ENCODE results near the gene NOTCH4.

NOTCH4 gene

DNA sequence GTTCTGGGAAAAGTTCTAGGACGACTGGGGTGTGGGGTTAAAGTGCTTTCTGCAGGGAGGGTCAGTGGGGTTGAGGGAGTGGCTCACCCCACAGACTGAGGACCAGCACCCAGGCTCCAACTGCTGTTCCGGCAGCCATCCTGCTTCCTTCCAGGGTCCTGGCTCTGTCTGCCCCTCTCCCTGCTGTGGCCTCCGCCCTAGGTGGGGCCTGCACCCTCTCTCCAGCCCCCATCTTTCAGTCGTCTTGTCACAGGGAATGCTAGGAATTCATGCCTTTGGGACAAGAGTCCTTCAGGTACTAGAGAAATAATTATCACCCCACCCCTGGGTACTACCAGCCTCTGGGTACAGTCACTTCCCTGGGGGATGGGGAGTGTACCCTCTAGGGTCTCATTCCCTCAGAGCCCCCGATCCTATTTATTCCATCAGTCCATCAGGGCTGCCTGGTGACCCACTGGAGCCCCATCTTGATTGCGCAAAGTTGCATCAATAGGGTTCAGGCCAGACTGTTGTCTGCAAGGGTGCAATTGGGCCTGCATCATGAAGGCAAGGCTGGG, 39.7 kb downstream of the NOTCH4 start, which contains the start of gene AGER:
AGER (minus strand) TSS at position 170 of the 557 bp plus-strand sequence; CDS start at position 139, 31 bp downstream.
- TF ChIP-seq ISL1 (CRISPR knock-in tag; IDR thresholded peaks at IDR 0.05) = no peak
- no peak for TF ChIP-seq PPARA (CRISPR knock-in tag; IDR thresholded peaks at IDR 0.05; ENCODE audit: borderline replicate concordance)
- no peak for TF ChIP-seq OSR1 (CRISPR knock-in tag; IDR thresholded peaks at IDR 0.05)
- no peak for TF ChIP-seq TCF4 (CRISPR knock-in tag; IDR thresholded peaks at IDR 0.05; ENCODE audit: borderline replicate concordance)
- TF ChIP-seq, protein P1, sequence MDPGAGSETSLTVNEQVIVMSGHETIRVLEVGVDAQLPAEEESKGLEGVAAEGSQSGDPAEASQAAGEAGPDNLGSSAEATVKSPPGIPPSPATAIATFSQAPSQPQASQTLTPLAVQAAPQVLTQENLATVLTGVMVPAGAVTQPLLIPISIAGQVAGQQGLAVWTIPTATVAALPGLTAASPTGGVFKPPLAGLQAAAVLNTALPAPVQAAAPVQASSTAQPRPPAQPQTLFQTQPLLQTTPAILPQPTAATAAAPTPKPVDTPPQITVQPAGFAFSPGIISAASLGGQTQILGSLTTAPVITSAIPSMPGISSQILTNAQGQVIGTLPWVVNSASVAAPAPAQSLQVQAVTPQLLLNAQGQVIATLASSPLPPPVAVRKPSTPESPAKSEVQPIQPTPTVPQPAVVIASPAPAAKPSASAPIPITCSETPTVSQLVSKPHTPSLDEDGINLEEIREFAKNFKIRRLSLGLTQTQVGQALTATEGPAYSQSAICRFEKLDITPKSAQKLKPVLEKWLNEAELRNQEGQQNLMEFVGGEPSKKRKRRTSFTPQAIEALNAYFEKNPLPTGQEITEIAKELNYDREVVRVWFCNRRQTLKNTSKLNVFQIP (CRISPR knock-in tag; IDR thresholded peaks at IDR 0.05; ENCODE audit: borderline replicate concordance, low read depth) = no peak
- TF ChIP-seq ZFP30 (CRISPR knock-in tag; IDR thresholded peaks at IDR 0.05) = no peak
- TF ChIP-seq GLIS3 (CRISPR knock-in tag; IDR thresholded peaks at IDR 0.05) = no peak
- TF ChIP-seq CSRNP3 (CRISPR knock-in tag; IDR thresholded peaks at IDR 0.05) = no peak
- no peak for TF ChIP-seq TSHZ2 (CRISPR knock-in tag; IDR thresholded peaks at IDR 0.05)
- TF ChIP-seq TOX (CRISPR knock-in tag; IDR thresholded peaks at IDR 0.05; ENCODE audit: borderline replicate concordance) = no peak
- no peak for TF ChIP-seq ARNTL (CRISPR knock-in tag; IDR thresholded peaks at IDR 0.05; ENCODE audit: borderline replicate concordance, low read depth)
- TF ChIP-seq RARB (CRISPR knock-in tag; IDR thresholded peaks at IDR 0.05) = no peak
- TF ChIP-seq ZC3H10 (CRISPR knock-in tag; IDR thresholded peaks at IDR 0.05) = no peak
- TF ChIP-seq ZNF8 (CRISPR knock-in tag; IDR thresholded peaks at IDR 0.05) = no peak
- no peak for TF ChIP-seq ZNF565 (CRISPR knock-in tag; conservative IDR thresholded peaks at IDR 0.05; ENCODE audit: low read depth)
- no peak for TF ChIP-seq ZNF70 (CRISPR knock-in tag; IDR thresholded peaks at IDR 0.05)
- TF ChIP-seq CREB5 (CRISPR knock-in tag; IDR thresholded peaks at IDR 0.05; ENCODE audit: low read depth) = no peak
- no peak for TF ChIP-seq ESRRG (CRISPR knock-in tag; IDR thresholded peaks at IDR 0.05)
- no peak for TF ChIP-seq PATZ1 (CRISPR knock-in tag; IDR thresholded peaks at IDR 0.05; ENCODE audit: borderline replicate concordance)
- no peak for TF ChIP-seq BACH2 (CRISPR knock-in tag; IDR thresholded peaks at IDR 0.05; ENCODE audit: borderline replicate concordance)
- no peak for ATAC-seq

DNA sequence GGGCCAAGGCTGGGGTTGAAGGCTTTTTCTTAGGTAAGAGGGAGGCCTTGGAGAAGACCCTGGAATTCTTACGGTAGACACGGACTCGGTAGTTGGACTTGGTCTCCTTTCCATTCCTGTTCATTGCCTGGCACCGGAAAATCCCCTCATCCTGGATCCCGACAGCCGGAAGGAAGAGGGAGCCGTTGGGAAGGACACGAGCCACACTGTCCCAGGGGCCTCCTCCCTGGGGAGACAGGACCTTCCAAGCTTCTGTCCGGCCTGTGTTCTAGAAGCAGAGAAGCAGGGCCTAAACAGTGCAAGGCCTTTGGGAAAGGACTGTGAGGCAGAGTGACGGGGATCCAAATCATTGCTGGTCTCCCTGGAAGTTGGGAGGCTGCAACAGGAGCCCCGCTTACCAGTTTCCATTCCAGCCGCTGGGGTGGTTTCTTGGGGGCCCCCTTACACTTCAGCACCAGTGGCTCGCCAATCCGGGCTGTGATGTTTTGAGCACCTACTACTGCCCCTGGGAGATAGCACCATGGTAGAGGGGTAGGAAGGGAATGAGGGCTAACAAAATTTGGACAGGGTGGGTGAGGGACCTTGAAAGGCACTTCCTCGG, 40.3 kb downstream of the NOTCH4 start:
- no peak for ATAC-seq
- TF ChIP-seq ARNTL (CRISPR knock-in tag; IDR thresholded peaks at IDR 0.05; ENCODE audit: borderline replicate concordance, low read depth) (no peak), GLIS3 (CRISPR knock-in tag; IDR thresholded peaks at IDR 0.05) (no peak), ISL1 (CRISPR knock-in tag; IDR thresholded peaks at IDR 0.05) (no peak), PATZ1 (CRISPR knock-in tag; IDR thresholded peaks at IDR 0.05; ENCODE audit: borderline replicate concordance) (no peak), ESRRG (CRISPR knock-in tag; IDR thresholded peaks at IDR 0.05) (no peak), ZFP30 (CRISPR knock-in tag; IDR thresholded peaks at IDR 0.05) (no peak), TOX (CRISPR knock-in tag; IDR thresholded peaks at IDR 0.05; ENCODE audit: borderline replicate concordance) (no peak), ZNF70 (CRISPR knock-in tag; IDR thresholded peaks at IDR 0.05) (no peak), ZC3H10 (CRISPR knock-in tag; IDR thresholded peaks at IDR 0.05) (no peak), CREB5 (CRISPR knock-in tag; IDR thresholded peaks at IDR 0.05; ENCODE audit: low read depth) (no peak)

Measured in SK-N-SH treated with all-trans-retinoic acid at 6 μM for 48 hours (cell line).